Fibroblast of lung (primary cell): ENCODE data around the gene DHX35.

Experiments used
- CTCF ChIP-seq, 2 donors: IDR thresholded peaks in 1 of 2; conservative IDR thresholded peaks in 1 of 2; 1 replicate in 1 of 2; 2 replicates in 1 of 2; pipeline ENCODE4 v1.5.1; 2011 to 2012; ENCODE audit warnings: low read length in 2 of 2, control low read depth in 1 of 2, inconsistent platforms in 1 of 2, low read depth in 1 of 2, mild to moderate bottlenecking in 1 of 2
- EZH2 ChIP-seq: IDR thresholded peaks from 2 replicates; pipeline ENCODE4 v1.5.1; 2012; ENCODE audit warnings: low read length, control low read depth, mild to moderate bottlenecking; ENCODE audit errors: missing control alignments

- no peak for TF ChIP-seq CTCF (conservative IDR thresholded peaks at IDR 0.05 in 1 of 2, IDR thresholded peaks at IDR 0.05 in 1 of 2; ENCODE audit: low read depth in 1 of 2, low read length in 2 of 2)
- no peak for TF ChIP-seq EZH2
These were observed 11.9 kb upstream of the DHX35 start for GRCh38 chr20:38950254-38950653.
